Activated CD8-positive, alpha-beta memory T cell treated with anti-CD3 and anti-CD28 coated beads, Interleukin-2, amount 50 U/mL, for 1 hour (primary cell): ENCODE results near the gene EPM2AIP1.
A peak's percentile ranks its signal among the peaks of the same experiment; 100 is the strongest.
"Not testable (repeated sequence)": the region's sequence is repeated elsewhere in the genome, so short reads cannot be mapped to it uniquely, and the experiment has no call there.

Experiments used
- DNase-seq: peaks from one replicate; pipeline ENCODE4 v3.0.0-alpha.2; 2020; ENCODE audit errors: extremely low read depth

Gene EPM2AIP1

DNA sequence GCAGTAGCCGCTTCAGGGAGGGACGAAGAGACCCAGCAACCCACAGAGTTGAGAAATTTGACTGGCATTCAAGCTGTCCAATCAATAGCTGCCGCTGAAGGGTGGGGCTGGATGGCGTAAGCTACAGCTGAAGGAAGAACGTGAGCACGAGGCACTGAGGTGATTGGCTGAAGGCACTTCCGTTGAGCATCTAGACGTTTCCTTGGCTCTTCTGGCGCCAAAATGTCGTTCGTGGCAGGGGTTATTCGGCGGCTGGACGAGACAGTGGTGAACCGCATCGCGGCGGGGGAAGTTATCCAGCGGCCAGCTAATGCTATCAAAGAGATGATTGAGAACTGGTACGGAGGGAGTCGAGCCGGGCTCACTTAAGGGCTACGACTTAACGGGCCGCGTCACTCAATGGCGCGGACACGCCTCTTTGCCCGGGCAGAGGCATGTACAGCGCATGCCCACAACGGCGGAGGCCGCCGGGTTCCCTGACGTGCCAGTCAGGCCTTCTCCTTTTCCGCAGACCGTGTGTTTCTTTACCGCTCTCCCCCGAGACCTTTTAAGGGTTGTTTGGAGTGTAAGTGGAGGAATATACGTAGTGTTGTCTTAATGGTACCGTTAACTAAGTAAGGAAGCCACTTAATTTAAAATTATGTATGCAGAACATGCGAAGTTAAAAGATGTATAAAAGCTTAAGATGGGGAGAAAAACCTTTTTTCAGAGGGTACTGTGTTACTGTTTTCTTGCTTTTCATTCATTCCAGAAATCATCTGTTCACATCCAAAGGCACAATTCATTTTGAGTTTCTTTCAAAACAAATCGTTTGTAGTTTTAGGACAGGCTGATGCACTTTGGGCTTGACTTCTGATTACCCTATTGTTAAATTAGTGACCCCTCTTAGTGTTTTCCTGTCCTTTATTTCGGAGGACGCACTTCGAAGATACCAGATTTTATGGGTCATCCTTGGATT, 674 bp upstream of the EPM2AIP1 start, which contains the start of gene MLH1:
Gene MLH1, plus strand, starts transcription at position 193 of the 958 bp plus-strand sequence. Its CDS starts 30 bp downstream, at position 223.
- DNase-seq: peak; percentile 84

DNA sequence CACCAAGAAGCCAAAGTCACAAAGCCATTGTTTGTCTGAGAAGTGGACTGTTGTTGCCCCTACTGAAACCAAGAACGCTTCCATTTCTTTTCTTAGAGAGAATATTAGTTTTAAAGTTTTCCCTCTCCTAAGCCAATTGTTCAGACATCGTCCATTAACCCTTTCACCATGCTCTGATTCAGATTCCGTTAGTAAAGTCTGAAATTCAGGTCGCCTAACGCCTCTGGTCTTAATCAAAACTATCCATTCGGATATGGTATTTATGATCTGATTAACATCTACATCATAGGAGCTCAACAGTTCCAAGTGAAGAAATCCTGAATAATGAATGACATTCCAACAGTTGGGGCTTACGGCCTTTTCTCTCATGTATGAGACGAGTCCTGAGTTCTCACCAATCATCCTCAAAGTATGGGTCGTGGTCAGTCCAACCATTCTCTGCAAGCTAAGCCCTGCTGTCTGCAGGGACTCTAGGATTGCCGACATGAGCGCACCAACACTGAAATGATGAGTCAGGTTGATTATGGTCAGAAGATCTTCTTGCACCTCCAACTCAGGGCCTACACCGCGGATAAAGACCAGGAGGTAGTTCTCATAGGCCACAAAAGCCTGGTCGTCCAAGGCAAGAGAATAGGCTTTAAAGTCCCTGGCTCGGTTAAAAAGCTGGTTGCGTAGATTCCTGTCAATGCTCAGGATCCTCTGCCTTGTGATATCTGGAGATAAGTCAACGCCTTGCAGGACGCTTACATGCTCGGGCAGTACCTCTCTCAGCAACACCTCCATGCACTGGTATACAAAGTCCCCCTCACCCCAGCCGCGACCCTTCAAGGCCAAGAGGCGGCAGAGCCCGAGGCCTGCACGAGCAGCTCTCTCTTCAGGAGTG, 767 bp downstream of the EPM2AIP1 start:
- no peak for DNase-seq

DNA sequence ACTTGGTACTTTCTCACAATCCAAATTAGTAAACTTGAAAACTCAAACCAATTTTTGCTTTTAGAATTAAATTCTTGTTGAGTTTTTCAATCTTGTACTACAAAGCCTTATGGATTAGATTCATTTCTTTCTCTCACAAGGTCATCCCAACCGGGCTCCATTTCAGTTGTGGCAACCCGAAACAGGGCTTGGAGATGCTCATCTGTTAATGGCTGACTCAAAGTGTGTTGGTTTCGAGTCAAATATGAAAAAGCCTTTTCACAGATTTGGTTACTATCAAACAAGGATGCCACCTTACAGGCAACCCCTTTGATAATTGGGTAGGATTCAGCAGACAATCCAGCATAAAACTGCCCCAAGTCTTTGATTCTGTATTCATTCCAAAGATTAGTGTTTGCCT, 1.8 kb downstream of the EPM2AIP1 start:
- no peak for DNase-seq

DNA sequence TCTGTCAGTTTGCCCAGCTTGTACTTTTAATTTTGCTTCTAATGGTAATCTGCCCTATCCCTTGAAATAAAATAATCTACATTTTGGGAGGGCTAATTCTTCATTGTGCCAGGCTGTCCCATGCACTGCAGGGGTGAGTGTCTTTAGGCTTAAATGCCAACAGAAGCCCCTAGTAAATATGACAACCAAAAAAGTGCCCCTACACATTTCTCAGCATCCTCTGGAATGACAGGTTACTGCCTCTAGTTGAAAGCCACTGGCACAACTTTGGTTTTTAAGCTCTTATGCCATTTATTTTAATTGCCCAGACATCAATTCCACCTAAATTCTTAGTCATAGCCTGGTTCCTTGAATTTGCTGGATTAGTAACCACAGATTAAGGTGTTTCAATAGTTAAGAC, 3.4 kb downstream of the EPM2AIP1 start:
- no peak for DNase-seq

DNA sequence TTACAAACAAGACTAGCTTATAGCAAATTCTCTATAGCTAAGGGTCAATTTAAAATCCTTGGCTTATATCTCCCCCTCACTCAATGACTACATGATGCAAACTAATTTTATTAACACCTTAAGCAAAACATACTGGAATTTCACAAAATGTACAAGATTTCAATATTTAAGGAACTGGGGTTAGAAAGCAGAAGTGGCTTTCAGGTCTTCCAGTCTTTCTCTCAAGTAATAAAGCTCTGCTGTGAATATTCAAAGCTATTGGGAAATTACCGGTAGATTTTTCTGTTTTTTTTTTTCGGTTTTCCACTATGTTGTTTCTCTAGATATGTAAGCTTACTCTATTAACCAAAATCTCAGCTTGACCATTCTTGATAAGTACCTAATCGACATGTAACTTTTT, 3.9 kb downstream of the EPM2AIP1 start:
- DNase-seq: no peak

DNA sequence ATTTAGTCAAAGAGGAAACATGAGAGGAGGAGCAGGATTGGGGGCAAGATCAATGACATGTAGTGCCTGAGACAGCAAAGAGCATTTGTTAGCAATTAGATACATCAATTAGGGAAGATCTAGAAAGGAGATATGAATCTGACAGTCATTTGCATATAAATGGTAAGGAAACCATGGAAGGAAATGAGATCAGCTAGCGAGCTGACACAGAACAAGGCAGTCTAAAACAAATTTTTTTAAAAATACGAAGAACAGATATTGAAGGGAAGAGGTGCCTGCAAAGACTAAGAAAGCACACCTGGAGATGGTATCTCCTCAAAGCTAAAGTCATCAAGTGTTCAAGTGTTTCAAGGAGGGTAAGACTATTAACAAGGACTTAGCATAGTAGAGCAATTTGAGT, 4.6 kb downstream of the EPM2AIP1 start:
- no peak for DNase-seq

DNA sequence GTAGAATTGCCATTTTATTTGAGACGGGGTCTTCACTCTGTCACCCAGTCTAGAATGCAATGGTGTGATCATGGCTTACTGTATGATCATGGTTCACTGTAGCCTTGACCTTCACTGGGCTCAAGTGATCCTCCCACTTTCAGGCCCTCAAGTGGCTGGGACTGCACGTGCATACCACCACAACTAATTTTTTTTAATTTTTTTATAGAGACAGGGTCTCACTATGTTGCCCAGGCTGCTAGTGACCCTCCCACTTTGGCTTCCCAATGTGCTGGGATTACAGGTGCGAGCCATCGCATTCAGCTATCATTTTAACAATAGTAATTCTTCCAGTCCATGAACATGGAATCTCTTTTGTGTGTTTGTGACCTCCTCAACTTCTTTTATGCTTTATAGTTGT, 11.9 kb downstream of the EPM2AIP1 start:
- DNase-seq: no peak

DNA sequence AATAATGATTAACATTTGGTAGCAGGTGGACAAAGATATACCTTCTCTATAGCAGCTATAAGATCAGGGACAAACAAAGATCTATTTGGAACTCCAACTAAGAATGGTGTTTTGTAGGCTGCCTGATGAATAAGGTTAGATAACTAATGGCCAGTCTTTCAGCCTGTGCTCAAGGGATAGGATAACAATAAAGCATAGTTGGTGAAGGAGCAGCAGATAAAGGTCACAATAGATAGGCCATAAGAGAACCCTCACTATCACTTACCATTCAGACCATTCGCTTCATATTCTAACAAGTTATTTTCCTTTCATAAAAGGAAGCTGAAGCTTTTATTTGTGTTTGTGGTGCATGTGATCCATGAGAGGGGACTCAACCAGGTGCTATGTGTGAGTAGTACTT, 19.8 kb downstream of the EPM2AIP1 start:
- DNase-seq: no peak

DNA sequence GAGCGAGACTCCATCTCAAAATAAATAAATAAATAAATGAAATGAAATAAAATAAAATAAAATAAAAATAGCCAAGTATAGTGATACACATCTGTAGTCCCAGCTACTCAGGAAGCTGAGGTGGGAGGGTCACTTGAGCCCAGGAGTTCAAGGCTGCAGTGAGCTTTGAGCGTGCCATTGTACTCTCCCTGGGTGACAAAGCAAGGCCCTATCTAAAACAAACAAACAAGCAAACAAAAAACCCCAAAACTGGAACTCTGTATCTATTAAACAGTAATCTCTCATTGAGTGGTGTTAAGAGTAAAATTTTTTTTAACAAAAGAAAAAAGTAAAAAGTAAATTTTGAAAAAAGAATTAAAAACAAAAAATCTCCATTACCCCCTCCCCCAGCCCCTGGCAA, 20.8 kb downstream of the EPM2AIP1 start:
- DNase-seq: no peak

DNA sequence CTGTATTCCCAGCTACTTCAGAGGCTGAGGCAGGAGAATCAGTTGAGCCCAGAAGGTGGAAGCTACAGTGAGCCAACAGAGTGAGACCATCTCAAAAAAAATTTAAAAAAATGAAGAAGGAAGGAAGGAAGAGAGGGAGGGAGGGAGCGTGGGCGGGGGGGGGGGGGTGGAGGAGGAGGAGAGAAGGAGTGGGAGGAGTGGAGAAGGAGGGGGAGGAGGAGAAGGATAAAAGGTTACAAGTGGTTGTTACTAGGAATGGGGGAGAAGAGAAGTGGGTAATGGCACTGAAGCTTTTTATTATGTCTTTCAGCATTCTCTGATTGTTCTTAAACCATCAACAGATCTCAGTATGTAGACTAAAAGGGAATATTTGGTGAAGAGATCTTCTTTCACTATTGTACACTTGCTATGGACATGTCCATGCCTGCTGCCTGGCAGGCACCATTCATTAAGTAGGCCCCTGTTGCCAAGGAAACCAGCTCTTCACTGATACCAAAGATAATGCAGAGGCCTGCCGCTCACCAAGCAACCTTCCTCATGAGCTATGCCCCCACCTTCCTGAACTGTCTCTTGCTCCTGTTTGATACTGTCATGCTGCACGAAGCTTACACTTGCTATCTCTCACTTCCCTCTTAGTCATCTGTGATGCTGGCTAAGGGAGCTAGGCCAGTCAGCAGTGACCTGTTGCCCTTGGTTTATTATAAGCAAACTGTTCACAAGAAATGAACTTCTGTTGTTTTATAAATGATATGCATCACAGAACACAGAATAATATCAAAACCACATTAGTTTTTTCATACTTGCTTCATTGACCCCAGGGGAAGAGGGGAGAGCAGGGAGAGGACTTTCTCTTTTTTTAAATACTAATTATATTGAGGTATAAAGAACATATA, 23.1 kb downstream of the EPM2AIP1 start:
- DNase-seq: no peak

DNA sequence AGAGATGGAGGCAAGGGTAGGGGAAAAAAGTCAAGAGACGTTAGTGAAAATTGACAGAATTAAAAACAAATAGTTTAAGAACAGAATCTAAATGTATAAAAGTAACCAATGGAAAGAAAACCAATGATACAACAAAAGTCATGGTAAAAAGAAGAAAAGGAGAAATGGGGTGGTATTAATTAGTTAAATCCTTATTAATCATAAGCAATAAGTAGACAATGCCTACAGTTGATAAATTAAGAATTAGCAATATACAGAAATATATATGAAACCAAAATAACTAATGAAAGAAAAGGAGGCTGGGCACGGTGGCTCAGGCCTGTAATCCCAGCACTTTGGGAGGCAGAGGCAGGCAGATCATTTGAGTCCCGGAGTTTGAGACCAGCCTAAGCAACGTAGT, 23.8 kb downstream of the EPM2AIP1 start:
- DNase-seq: no peak

DNA sequence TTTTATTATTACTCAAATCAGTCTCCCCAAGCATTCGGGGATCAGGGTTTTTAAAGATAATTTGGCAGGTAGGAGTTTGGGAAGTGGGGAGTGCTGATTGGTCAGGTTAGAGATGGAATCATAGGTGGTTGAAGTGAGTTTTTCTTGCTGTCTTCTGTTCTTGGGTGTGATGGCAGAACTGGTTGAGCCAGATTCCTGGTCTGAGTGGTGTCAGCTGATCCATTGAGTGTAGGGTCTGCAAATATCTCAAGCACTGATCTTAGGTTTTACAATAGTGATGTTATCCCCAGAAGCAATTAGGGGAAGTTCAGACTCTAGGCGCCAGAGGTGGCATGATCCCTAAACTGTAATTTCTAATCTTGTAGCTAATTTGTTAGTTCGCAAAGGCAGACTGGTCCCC, 27.5 kb downstream of the EPM2AIP1 start:
- no peak for DNase-seq

DNA sequence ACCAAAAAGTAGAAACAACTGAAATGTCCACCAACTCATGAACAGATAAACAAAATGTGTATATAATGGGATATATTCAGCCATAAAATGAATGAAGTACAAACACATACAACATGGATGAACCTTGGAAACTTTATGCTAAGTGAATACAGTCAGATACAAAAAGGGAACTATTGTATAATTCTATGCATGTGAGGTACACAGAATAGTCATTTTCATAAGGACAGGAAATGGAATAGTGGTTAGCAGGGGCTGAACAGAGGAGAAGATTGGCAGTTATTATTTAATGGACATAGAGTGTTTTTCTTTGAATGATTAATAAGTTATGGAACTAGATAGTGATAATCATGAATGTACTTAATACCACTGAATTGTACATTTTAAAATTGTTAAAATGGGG, 28.1 kb downstream of the EPM2AIP1 start:
- no peak for DNase-seq

DNA sequence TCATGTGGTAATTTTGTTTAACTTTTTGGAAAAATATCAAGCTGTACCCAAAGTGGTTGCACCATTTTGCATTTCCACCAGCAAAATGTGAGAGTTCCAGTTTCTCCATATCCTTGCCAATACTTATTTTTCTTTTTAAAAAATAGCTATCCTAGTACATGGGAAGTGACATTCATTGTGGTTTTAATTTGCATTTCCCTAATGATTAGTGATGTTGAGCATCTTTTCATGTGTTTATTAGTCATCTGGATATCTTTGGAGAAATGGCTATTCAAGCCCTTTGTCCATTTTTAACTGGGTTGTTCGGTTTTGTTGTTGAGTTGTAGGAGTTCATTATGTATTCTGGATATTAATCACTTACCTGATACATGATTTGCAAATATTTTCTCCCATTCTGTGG, 28.6 kb downstream of the EPM2AIP1 start:
- no peak for DNase-seq

DNA sequence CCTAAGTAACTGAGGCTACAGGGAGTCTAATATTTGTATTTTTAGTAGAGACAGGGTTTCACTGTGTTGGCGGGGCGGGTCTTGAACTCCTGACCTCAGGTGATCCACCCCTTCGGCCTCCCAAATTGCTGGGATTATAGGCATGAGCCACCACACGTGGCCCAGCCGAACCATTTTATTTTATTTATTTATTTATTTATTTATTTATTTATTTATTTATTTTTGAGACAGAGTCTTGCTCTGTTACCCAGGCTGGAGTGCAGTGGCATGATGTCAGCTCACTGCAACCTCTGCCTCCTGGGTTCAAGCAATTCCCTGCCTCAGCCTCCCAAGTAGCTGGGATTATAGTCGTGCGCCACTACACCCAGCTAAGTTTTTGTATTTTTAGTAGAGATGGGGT, 29.9 kb downstream of the EPM2AIP1 start:
- DNase-seq: not testable (repeated sequence)

DNA sequence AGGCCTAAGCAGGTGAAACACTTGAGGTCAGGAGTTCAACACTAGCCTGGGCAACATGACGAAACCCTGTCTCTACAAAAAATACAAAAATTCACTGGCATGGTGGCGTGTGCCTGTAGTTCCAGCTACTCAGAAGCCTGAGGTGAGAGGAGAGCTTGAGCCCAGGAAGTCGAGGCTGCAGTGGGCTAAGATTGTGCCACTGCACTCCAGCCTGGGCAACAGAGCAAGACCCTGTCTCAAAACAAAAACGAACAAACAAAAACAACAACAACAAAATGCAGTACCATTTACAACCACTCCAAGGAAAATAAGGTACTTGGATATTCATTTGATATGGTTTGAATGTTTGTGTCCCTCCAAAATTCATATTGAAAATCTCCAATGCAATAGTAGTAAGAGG, 32.4 kb downstream of the EPM2AIP1 start:
- no peak for DNase-seq

DNA sequence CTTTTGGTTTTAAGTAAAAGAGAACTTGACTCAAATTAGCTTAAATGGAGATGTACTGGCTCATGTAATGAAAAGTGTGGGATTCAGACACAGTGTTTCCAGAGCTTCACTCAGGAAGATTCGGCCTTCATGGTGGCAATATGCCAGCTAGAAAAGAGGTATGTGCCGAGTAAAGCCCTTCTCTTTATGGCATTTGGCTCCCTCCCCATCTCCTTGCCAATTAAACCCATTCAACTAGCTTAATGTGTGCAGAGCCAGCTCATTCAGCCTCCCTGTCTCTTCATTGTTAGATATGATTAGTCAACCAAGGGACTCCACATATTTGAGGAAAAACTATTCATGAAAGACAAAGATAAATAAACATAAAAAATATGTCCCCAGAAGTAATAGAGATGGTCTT, 33.1 kb downstream of the EPM2AIP1 start:
- DNase-seq: no peak

DNA sequence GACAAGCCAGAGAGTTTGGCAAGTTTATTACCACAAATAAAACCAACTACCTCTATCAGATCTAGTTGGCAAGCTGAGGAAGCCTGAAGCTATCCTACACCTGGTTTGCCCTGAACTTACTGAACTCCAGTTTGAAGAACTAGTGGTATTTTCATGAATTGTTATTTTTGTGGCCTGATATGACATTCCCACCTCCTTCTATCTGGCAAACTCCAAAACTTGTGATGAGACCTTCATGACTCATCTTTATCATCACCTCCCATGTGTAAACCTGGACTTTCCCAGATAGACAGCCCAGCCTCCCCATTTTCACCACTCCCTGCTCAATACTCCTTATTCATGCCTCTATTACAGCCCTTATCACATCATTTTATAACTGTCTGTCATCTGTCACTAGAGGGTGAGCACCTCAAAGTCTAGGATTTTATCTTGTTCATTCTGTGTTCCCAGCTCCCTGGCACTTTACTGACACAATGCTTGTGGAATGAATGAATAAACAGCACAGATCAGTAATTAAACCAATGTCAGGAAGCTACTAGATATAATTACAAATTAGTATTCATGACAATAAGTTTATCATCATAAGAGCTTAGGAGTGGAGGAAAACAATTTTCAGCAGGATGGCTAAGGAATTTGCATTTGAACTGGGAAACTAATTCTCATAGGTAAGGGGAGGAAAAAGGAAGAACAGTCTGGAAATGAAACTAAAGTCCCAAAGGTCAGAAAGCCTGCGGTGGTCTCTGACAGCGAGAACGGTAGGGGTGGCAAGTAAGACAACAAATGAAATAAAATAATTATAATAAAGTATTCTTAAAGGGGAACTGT, 34.9 kb downstream of the EPM2AIP1 start:
- no peak for DNase-seq

DNA sequence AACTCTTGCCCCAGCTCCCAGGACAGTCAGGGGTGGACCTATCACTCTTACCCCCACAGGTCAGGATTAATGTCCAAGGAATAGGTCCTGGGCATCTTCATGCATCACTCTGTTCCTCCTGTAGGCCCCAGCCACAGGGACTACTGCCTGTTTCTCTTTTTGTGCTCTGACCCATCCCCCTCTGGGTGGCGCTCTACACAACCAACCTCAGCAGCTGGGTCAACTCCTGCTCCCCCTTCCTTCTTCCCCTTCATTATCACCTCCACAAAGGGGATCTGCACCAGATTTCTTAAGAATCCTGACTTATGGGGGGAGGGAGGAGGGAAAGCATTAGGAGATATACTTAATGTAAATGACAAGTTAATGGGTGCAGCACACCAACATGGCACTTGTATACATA, 35.9 kb downstream of the EPM2AIP1 start:
- no peak for DNase-seq

DNA sequence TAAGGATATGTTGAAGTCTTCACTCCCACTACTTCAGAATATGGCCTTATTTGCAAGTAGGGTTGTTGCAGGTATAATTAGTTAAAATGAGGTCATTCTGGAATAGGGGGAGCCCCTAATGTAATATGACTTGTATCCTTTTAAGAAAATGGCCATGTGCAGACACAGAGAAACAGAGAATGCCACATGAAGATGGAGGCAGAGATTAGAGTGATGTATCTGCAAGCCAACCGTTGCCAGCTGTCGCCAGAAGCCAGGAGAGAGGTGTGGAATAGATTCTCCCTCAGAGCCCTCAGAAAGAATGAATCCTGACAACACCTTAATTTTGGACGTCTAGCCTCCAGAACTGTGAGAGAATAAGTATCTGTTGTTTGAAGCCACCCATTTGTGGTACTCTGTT, 36.8 kb downstream of the EPM2AIP1 start:
- DNase-seq: no peak
